ENCODE data around the gene PLEKHG3. TPM values are rescaled to one million over a fixed set of nuclear protein-coding genes. Genes with fewer than 3 reads are reported as not detected.

PLEKHG3 gene
- total and polyA plus RNA-seq, 4 experiments from 2014 or later = 10.8 to 62.6 (median 54.9) TPM

GRCh38 chr14:64772397-64772950, 68.2 kb downstream of the PLEKHG3 start:
- Histone ChIP-seq H3K9me3 (ENCODE audit: control insufficient read depth in 1 of 2, low read length in 2 of 2) (no peaks in the 10 kb centered on the region), H3K27ac (ENCODE audit: low read depth, low read length) (no peak overlapping the region), H3K36me3 (ENCODE audit: insufficient read depth, low read length) (no peaks in the 10 kb centered on the region), H3K27me3 (ENCODE audit: insufficient read depth, low read length) (no peaks in the 10 kb centered on the region), H3K4me3 (ENCODE audit: low read length in 2 of 2) (no peak overlapping the region), H3K4me1 (ENCODE audit: insufficient read depth, low read length) (peaks cover 25% of the 10 kb centered on the region)
- Mint-ChIP-seq H3K4me1 (peaks cover 14 to 26% (median 22%) of the 10 kb centered on the region in 4 donors), H3K9me3 (no peaks in the 10 kb centered on the region), H3K27me3 (no peaks in the 10 kb centered on the region), H3K36me3 (no peaks in the 10 kb centered on the region), H3K4me3 (no peak overlapping the region), H3K27ac (no peak overlapping the region)
- DNase-seq = no peak
- POLR2A ChIA-PET (ENCODE audit: partially characterized antibody) = interaction anchor here (0.5 to 2.7 kb wide), 3 partner anchors 11 to 183 kb away, joined by 3 to 8 read pairs (median 3); no protein-coding TSS in a partner anchor
- intact Hi-C loops (cut with micrococcal nuclease) = no loop called here
- CTCF ChIA-PET (ENCODE audit: partially characterized antibody) = interaction anchor here (0.8 to 8.2 kb wide), 8 partner anchors 8 to 136 kb away, joined by 3 to 132 read pairs (median 3); no protein-coding TSS in a partner anchor

DNA sequence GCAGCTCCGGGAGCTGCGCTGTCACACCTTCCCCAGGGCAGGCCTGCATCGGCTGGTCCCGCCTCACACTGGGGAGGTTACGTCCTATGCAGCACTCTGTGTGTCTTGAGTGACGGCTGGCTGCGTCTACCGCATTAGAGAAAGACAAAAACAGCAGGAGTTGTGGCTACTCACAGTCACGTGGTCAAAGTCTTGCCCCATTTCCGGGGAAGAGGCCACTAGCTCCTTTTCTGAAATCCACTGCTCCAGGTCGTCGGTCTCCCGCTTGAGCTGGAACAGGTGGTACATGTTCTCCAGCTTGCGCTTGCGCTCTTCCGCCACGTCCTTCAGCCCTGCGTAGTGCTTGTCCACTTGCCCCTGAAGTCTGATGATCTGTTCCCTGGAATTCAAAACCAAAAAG, 68.8 kb downstream of the PLEKHG3 start:
- CTCF ChIA-PET (ENCODE audit: partially characterized antibody) = interaction anchor here (0.8 to 3.2 kb wide), 5 partner anchors 11 to 118 kb away, joined by 3 to 9 read pairs (median 3); no protein-coding TSS in a partner anchor
- Mint-ChIP-seq H3K27ac (no peak overlapping the region), H3K27me3 (no peaks in the 10 kb centered on the region), H3K4me1 (peaks cover 14 to 26% (median 22%) of the 10 kb centered on the region in 4 donors), H3K36me3 (no peaks in the 10 kb centered on the region), H3K4me3 (no peak overlapping the region), H3K9me3 (no peaks in the 10 kb centered on the region)
- H3K36me3 ChIP-seq (ENCODE audit: insufficient read depth, low read length) = no peaks in the 10 kb centered on the region
- no peak overlapping the region for H3K27ac ChIP-seq (ENCODE audit: low read depth, low read length)
- no peak overlapping the region for H3K4me3 ChIP-seq (ENCODE audit: low read length in 2 of 2)
- POLR2A ChIA-PET (ENCODE audit: partially characterized antibody) = interaction anchor here (0.5 to 2.7 kb wide), 3 partner anchors 11 to 163 kb away, joined by 3 to 8 read pairs (median 3); no protein-coding TSS in a partner anchor
- no peaks in the 10 kb centered on the region for H3K9me3 ChIP-seq (ENCODE audit: control insufficient read depth in 1 of 2, low read length in 2 of 2)
- DNase-seq = no peak
- intact Hi-C loops (cut with micrococcal nuclease) = no loop called here
- no peaks in the 10 kb centered on the region for H3K27me3 ChIP-seq (ENCODE audit: insufficient read depth, low read length)
- peaks cover 25% of the 10 kb centered on the region for H3K4me1 ChIP-seq (ENCODE audit: insufficient read depth, low read length)

DNA sequence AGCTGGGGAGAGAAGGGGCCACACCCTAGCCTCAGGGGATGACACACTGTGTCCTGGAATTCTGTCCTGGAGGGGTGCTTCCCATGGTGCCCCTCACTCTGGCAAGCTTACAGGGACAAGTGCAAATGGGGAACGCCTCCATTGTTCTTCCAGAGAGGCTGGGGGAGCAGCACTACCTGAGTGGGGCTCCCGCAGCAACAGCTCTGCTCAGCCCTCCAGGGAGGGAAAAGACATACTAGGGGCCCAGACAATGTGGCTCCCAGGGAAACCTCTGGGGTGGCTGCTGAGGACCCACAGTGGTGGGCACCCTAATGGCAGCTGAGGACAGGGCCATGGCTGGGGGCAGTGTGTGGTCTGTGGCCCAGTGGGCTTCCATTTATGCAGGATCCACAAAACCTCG, 69.4 kb downstream of the PLEKHG3 start:
- H3K27ac Mint-ChIP-seq = no peak overlapping the region
- Histone ChIP-seq H3K9me3 (ENCODE audit: control insufficient read depth in 1 of 2, low read length in 2 of 2) (no peaks in the 10 kb centered on the region), H3K36me3 (ENCODE audit: insufficient read depth, low read length) (no peaks in the 10 kb centered on the region), H3K4me3 (ENCODE audit: low read length in 2 of 2) (no peak overlapping the region), H3K27me3 (ENCODE audit: insufficient read depth, low read length) (no peaks in the 10 kb centered on the region), H3K4me1 (ENCODE audit: insufficient read depth, low read length) (peaks cover 25% of the 10 kb centered on the region), H3K27ac (ENCODE audit: low read depth, low read length) (no peak overlapping the region)
- H3K27me3 Mint-ChIP-seq = no peaks in the 10 kb centered on the region
- ChIA-PET POLR2A (ENCODE audit: partially characterized antibody) (interaction anchor here (1.2 kb wide), 1 partner anchor 17 kb away, joined by 3 read pairs; no protein-coding TSS in a partner anchor), CTCF (ENCODE audit: partially characterized antibody) (interaction anchor here (0.8 to 3.2 kb wide), 5 partner anchors 9 to 118 kb away, joined by 3 to 9 read pairs (median 5); no protein-coding TSS in a partner anchor)
- no peak for DNase-seq
- no peaks in the 10 kb centered on the region for H3K36me3 Mint-ChIP-seq
- peaks cover 14 to 26% (median 22%) of the 10 kb centered on the region in 4 donors for H3K4me1 Mint-ChIP-seq
- no peak overlapping the region for H3K4me3 Mint-ChIP-seq
- no peaks in the 10 kb centered on the region for H3K9me3 Mint-ChIP-seq
- intact Hi-C loops (cut with micrococcal nuclease) = no loop called here

DNA sequence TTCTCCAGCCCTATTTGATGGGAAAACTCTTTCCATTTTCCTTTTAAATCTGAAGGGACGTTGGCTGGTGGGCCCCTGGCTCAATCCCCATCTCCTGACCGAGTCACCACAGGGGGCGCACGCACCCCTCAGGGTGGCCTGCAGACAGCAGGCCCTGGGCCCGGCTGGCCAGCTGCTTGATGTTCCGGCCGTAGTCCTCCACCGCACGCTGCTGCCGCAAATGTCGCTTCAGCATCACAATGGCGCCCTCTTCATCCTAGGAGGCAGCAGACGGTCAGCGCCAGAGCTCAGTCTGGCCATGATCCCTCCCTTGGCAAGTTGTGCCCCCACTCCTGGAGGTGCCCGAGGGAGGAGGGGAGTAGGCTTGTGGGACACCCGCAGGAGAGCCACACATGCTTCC, 70.0 kb downstream of the PLEKHG3 start:
- peaks cover 14 to 26% (median 22%) of the 10 kb centered on the region in 4 donors for H3K4me1 Mint-ChIP-seq
- H3K4me1 ChIP-seq (ENCODE audit: insufficient read depth, low read length) = peaks cover 25% of the 10 kb centered on the region
- no peaks in the 10 kb centered on the region for H3K36me3 ChIP-seq (ENCODE audit: insufficient read depth, low read length)
- H3K4me3 ChIP-seq (ENCODE audit: low read length in 2 of 2) = no peak overlapping the region
- no peak for DNase-seq
- H3K36me3 Mint-ChIP-seq = no peaks in the 10 kb centered on the region
- H3K9me3 ChIP-seq (ENCODE audit: control insufficient read depth in 1 of 2, low read length in 2 of 2) = no peaks in the 10 kb centered on the region
- no peaks in the 10 kb centered on the region for H3K27me3 Mint-ChIP-seq
- ChIA-PET POLR2A (ENCODE audit: partially characterized antibody) (interaction anchor here (1.2 kb wide), 1 partner anchor 18 kb away, joined by 3 read pairs; no protein-coding TSS in a partner anchor), CTCF (ENCODE audit: partially characterized antibody) (interaction anchor here (1.0 to 1.6 kb wide), 4 partner anchors 10 to 110 kb away, joined by 3 to 6 read pairs (median 5); no protein-coding TSS in a partner anchor)
- H3K9me3 Mint-ChIP-seq = no peaks in the 10 kb centered on the region
- no peak overlapping the region for H3K27ac ChIP-seq (ENCODE audit: low read depth, low read length)
- H3K4me3 Mint-ChIP-seq = no peak overlapping the region
- no peaks in the 10 kb centered on the region for H3K27me3 ChIP-seq (ENCODE audit: insufficient read depth, low read length)
- intact Hi-C loops (cut with micrococcal nuclease) = no loop called here
- peak overlapping the region in 1 of 7 donors; percentile 7 for H3K27ac Mint-ChIP-seq

GRCh38 chr14:64775081-64775777, 71.0 kb downstream of the PLEKHG3 start:
- Mint-ChIP-seq H3K27me3 (no peaks in the 10 kb centered on the region), H3K4me1 (peaks cover 10 to 20% (median 19%) of the 10 kb centered on the region in 4 donors), H3K27ac (no peak overlapping the region), H3K4me3 (no peak overlapping the region), H3K36me3 (no peaks in the 10 kb centered on the region), H3K9me3 (no peaks in the 10 kb centered on the region)
- Histone ChIP-seq H3K4me3 (ENCODE audit: low read length in 2 of 2) (no peak overlapping the region), H3K9me3 (ENCODE audit: control insufficient read depth in 1 of 2, low read length in 2 of 2) (no peaks in the 10 kb centered on the region), H3K4me1 (ENCODE audit: insufficient read depth, low read length) (peaks cover 22% of the 10 kb centered on the region), H3K27ac (ENCODE audit: low read depth, low read length) (no peak overlapping the region), H3K27me3 (ENCODE audit: insufficient read depth, low read length) (no peaks in the 10 kb centered on the region), H3K36me3 (ENCODE audit: insufficient read depth, low read length) (no peaks in the 10 kb centered on the region)
- CTCF ChIA-PET (ENCODE audit: partially characterized antibody) = interaction anchor here (1.2 to 2.5 kb wide), 4 partner anchors 14 to 111 kb away, joined by 5 to 10 read pairs (median 6); no protein-coding TSS in a partner anchor
- POLR2A ChIA-PET (ENCODE audit: partially characterized antibody) = interaction anchor here (0.9 kb wide), 1 partner anchor 76 kb away, joined by 3 read pairs; no protein-coding TSS in a partner anchor
- intact Hi-C loops (cut with micrococcal nuclease) = no loop called here
- DNase-seq = no peak

DNA sequence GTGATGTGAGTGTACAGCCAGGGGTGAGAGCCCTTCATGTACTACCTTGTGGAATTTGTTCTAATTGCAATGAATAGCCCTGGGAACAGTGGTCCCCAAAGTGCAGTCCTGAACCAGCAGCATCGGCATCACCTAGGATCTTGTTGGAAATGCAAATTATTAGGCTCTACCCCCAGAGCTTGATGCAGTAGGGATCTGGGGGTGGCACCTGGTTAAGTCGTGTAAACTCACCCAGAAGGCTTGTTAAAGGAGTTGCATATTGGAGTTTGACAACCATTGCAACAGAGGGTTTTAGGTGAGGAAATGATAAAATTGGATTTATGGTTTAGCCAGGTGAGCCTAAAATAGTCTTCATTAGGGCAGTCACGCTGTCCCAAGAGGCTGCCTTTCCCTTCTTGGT, 73.2 kb downstream of the PLEKHG3 start:
- Histone ChIP-seq H3K4me3 (ENCODE audit: low read length in 2 of 2) (no peak overlapping the region), H3K4me1 (ENCODE audit: insufficient read depth, low read length) (peaks cover under 1% of the 10 kb centered on the region), H3K27ac (ENCODE audit: low read depth, low read length) (no peak overlapping the region), H3K9me3 (ENCODE audit: control insufficient read depth in 1 of 2, low read length in 2 of 2) (no peaks in the 10 kb centered on the region), H3K27me3 (ENCODE audit: insufficient read depth, low read length) (no peaks in the 10 kb centered on the region), H3K36me3 (ENCODE audit: insufficient read depth, low read length) (no peaks in the 10 kb centered on the region)
- no peaks in the 10 kb centered on the region for H3K9me3 Mint-ChIP-seq
- H3K27ac Mint-ChIP-seq = no peak overlapping the region
- CTCF ChIA-PET (ENCODE audit: partially characterized antibody) = interaction anchor here (2.5 kb wide), 1 partner anchor 46 kb away, joined by 10 read pairs; no protein-coding TSS in a partner anchor
- peaks cover 0 to 2% (median 0%) of the 10 kb centered on the region in 4 donors for H3K4me1 Mint-ChIP-seq
- DNase-seq = no peak
- no peak overlapping the region for H3K4me3 Mint-ChIP-seq
- POLR2A ChIA-PET (ENCODE audit: partially characterized antibody) = no interaction called here
- H3K36me3 Mint-ChIP-seq = no peaks in the 10 kb centered on the region
- no peaks in the 10 kb centered on the region for H3K27me3 Mint-ChIP-seq
- intact Hi-C loops (cut with micrococcal nuclease) = no loop called here

- H3K36me3 Mint-ChIP-seq = no peaks in the 10 kb centered on the region
- H3K4me3 ChIP-seq (ENCODE audit: low read length in 2 of 2) = no peak overlapping the region
- no peak overlapping the region for H3K27ac Mint-ChIP-seq
- H3K27ac ChIP-seq (ENCODE audit: low read depth, low read length) = no peak overlapping the region
- H3K9me3 ChIP-seq (ENCODE audit: control insufficient read depth in 1 of 2, low read length in 2 of 2) = no peaks in the 10 kb centered on the region
- H3K36me3 ChIP-seq (ENCODE audit: insufficient read depth, low read length) = no peaks in the 10 kb centered on the region
- CTCF ChIA-PET (ENCODE audit: partially characterized antibody) = interaction anchor here (0.9 to 2.3 kb wide), 3 partner anchors 13 to 141 kb away, joined by 3 to 8 read pairs (median 8); no protein-coding TSS in a partner anchor
- H3K9me3 Mint-ChIP-seq = no peaks in the 10 kb centered on the region
- no peaks in the 10 kb centered on the region for H3K27me3 ChIP-seq (ENCODE audit: insufficient read depth, low read length)
- peaks cover 0 to 2% (median 0%) of the 10 kb centered on the region in 4 donors for H3K4me1 Mint-ChIP-seq
- H3K27me3 Mint-ChIP-seq = no peaks in the 10 kb centered on the region
- no peak overlapping the region for H3K4me3 Mint-ChIP-seq
- H3K4me1 ChIP-seq (ENCODE audit: insufficient read depth, low read length) = no peaks in the 10 kb centered on the region
- DNase-seq = no peak
- POLR2A ChIA-PET (ENCODE audit: partially characterized antibody) = no interaction called here
- intact Hi-C loops (cut with micrococcal nuclease) = no loop called here
These were observed 74.0 kb downstream of the PLEKHG3 start for GRCh38 chr14:64778104-64778754.

All from CD4-positive, alpha-beta memory T cell (primary cell).